Measurements from ENCODE around the gene POLE. TPM values are rescaled to one million over a fixed set of nuclear protein-coding genes. Genes with fewer than 3 reads are reported as not detected.

POLE gene
- total RNA-seq, 1 experiment from 2014 or later, result 144 TPM

GRCh38 chr12:132603240-132604150 lies 83.6 kb downstream of the POLE start:
- H3K4me3 Mint-ChIP-seq, result no peak overlapping the region; the same call in 1 of the 2 replicates
- ChIA-PET POLR2A (no interaction called here), CTCF (interaction anchor here (1.0 to 3.0 kb wide), 6 partner anchors 9 to 42 kb away, joined by 3 to 27 read pairs (median 6); partner anchors contain the start of gene P2RX2)
- H3K4me1 Mint-ChIP-seq, result peaks cover 14% of the 10 kb centered on the region; the same call in 1 of the 2 replicates
- no peak for TF ChIP-seq ATF2 (CRISPR knock-in tag; IDR thresholded peaks at IDR 0.05; ENCODE audit: borderline replicate concordance, low read depth)
- no peak for TF ChIP-seq SMAD3 (CRISPR knock-in tag; IDR thresholded peaks at IDR 0.05; ENCODE audit: borderline replicate concordance)
- no peak for TF ChIP-seq ZBTB21 (CRISPR knock-in tag; IDR thresholded peaks at IDR 0.05; ENCODE audit: borderline replicate concordance)
- no peak for TF ChIP-seq ATF3 (CRISPR knock-in tag; conservative IDR thresholded peaks at IDR 0.05)
- no peak for TF ChIP-seq E2F5 (CRISPR knock-in tag; IDR thresholded peaks at IDR 0.05)
- TF ChIP-seq, protein P1, sequence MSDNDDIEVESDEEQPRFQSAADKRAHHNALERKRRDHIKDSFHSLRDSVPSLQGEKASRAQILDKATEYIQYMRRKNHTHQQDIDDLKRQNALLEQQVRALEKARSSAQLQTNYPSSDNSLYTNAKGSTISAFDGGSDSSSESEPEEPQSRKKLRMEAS (CRISPR knock-in tag; IDR thresholded peaks at IDR 0.05), result no peak
- no peak for TF ChIP-seq ZNF138 (CRISPR knock-in tag; conservative IDR thresholded peaks at IDR 0.05)
- no peak for TF ChIP-seq ATF1 (CRISPR knock-in tag; IDR thresholded peaks at IDR 0.05)
- TF ChIP-seq STAT6 (CRISPR knock-in tag; conservative IDR thresholded peaks at IDR 0.05; ENCODE audit: low read depth), result no peak
- no peak for TF ChIP-seq TP53 (CRISPR knock-in tag; IDR thresholded peaks at IDR 0.05)
- TF ChIP-seq TEAD1 (CRISPR knock-in tag; IDR thresholded peaks at IDR 0.05), result no peak
- TF ChIP-seq, protein P2, sequence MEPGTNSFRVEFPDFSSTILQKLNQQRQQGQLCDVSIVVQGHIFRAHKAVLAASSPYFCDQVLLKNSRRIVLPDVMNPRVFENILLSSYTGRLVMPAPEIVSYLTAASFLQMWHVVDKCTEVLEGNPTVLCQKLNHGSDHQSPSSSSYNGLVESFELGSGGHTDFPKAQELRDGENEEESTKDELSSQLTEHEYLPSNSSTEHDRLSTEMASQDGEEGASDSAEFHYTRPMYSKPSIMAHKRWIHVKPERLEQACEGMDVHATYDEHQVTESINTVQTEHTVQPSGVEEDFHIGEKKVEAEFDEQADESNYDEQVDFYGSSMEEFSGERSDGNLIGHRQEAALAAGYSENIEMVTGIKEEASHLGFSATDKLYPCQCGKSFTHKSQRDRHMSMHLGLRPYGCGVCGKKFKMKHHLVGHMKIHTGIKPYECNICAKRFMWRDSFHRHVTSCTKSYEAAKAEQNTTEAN (CRISPR knock-in tag; IDR thresholded peaks at IDR 0.05), result no peak
- TF ChIP-seq, protein P3, sequence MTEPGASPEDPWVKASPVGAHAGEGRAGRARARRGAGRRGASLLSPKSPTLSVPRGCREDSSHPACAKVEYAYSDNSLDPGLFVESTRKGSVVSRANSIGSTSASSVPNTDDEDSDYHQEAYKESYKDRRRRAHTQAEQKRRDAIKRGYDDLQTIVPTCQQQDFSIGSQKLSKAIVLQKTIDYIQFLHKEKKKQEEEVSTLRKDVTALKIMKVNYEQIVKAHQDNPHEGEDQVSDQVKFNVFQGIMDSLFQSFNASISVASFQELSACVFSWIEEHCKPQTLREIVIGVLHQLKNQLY (CRISPR knock-in tag; IDR thresholded peaks at IDR 0.05), result no peak
- TF ChIP-seq MXD4 (CRISPR knock-in tag; IDR thresholded peaks at IDR 0.05; ENCODE audit: borderline replicate concordance), result no peak
- no peak for TF ChIP-seq FOXK1 (CRISPR knock-in tag; IDR thresholded peaks at IDR 0.05)
- TF ChIP-seq SP1 (CRISPR knock-in tag; conservative IDR thresholded peaks at IDR 0.05), result no peak
- no peak for TF ChIP-seq JUN (CRISPR knock-in tag; IDR thresholded peaks at IDR 0.05)
- TF ChIP-seq ATF6 (CRISPR knock-in tag; IDR thresholded peaks at IDR 0.05), result no peak
- H3K27me3 Mint-ChIP-seq (ENCODE audit: low read depth), result peaks cover 88% of the 10 kb centered on the region
- DNase-seq (ENCODE audit: low spot score) (no peak), ATAC-seq (no peak)
- no peak overlapping the region for H3K27ac Mint-ChIP-seq
- no peaks in the 10 kb centered on the region for H3K36me3 Mint-ChIP-seq
- no peaks in the 10 kb centered on the region for H3K9me3 Mint-ChIP-seq

All from WTC11 (cell line).